Stomach (tissue), 9 donors: ENCODE data around the gene ZC3H7B. TPM values are rescaled to one million over a fixed set of nuclear protein-coding genes. Genes with fewer than 3 reads are reported as not detected.

Source experiments
- DNase-seq, 2 donors: peaks; one replicate each; pipeline versions ENCODE4 v3.0.0 to v3.0.0-alpha.2; 2013 to 2019
- H3K27ac ChIP-seq, 5 donors: fragments of 200-600 bp in 4 of 5; sonication (generic) in 4 of 5; one replicate each; pipeline ENCODE4 v1.5.1; 2013 to 2019; ENCODE audit warnings: mild to moderate bottlenecking in 1 of 5, moderate library complexity in 1 of 5
- H3K27me3 ChIP-seq, 3 donors: fragments of 200-600 bp; sonication (generic); one replicate each; pipeline ENCODE4 v1.5.1; 2017 to 2019; ENCODE audit warnings: mixed run types in 1 of 3
- H3K36me3 ChIP-seq, 4 donors: fragments of 200-600 bp; sonication (generic); 1 replicate in 3 of 4; 2 replicates in 1 of 4; pipeline ENCODE4 v1.5.1; 2016 to 2019
- H3K4me1 ChIP-seq, 4 donors: fragments of 200-600 bp; sonication (generic); one replicate each; pipeline ENCODE4 v1.5.1; 2016 to 2019
- H3K4me3 ChIP-seq, 4 donors: fragments of 200-600 bp; sonication (generic) in 3 of 4; one replicate each; pipeline ENCODE4 v1.5.1; 2016 to 2019; ENCODE audit warnings: mild to moderate bottlenecking in 1 of 4
- H3K9me3 ChIP-seq, 4 donors: fragments of 200-600 bp; sonication (generic); one replicate each; pipeline ENCODE4 v1.5.1; 2016 to 2019
- EP300 ChIP-seq: sonication (generic); formaldehyde crosslinking; IDR thresholded peaks from one replicate; pipeline ENCODE4 v1.6.1; 2017; ENCODE audit warnings: antibody characterized with exemption
- POLR2A ChIP-seq, 4 donors: fragments of 450-650 bp; IDR thresholded peaks; one replicate each; pipeline ENCODE4 v1.6.1; 2016; ENCODE audit warnings: antibody characterized with exemption in 4 of 4, control low read depth in 2 of 4, mild to moderate bottlenecking in 1 of 4, moderate library complexity in 1 of 4
- POLR2AphosphoS5 ChIP-seq, 3 donors: sonication (generic); formaldehyde crosslinking; IDR thresholded peaks; one replicate each; pipeline ENCODE4 v1.6.1; 2016; ENCODE audit warnings: antibody characterized with exemption in 3 of 3
- WGBS, 5 donors: extraction: QIAGEN DNeasy Blood & Tissue Kit in 3 of 5; methylation state at CpG; one replicate each; pipeline versions ENCODE4 v1.1.5 to v1.1.7; 2013 to 2018; 5-methylcytosine and 5-hydroxymethylcytosine counted together
- intact Hi-C: fragments of 100-400 bp; cut with DNase I; formaldehyde crosslinking; loops from one replicate; pipeline ENCODE4 v1.15.1; 2023; ENCODE audit warnings: low total_unique reads
- polyA plus RNA-seq, 3 donors: library from polyadenylated mRNA; stranded (reverse); fragments of 200-250 nt; gene quantifications; one replicate each; pipeline ENCODE4 v1.2.3, GENCODE V29; 2013
- total RNA-seq, 5 donors: library from RNA; depleted of rRNA; stranded (reverse); fragments of >200 nt; gene quantifications; one replicate each; pipeline versions ENCODE4 v1.1.0 to v1.2.3, GENCODE V29; 2014 to 2016
- TF ChIP-seq, protein P1 (sequence below), 7 experiments: fragments of 450-650 bp in 4 of 7; fragments of 200-600 bp in 3 of 7; sonication (generic) in 3 of 7; IDR thresholded peaks; one replicate each; pipeline ENCODE4 v1.5.1; 2016 to 2019; ENCODE audit warnings: antibody characterized with exemption in 7 of 7, control low read depth in 2 of 7, mild to moderate bottlenecking in 1 of 7
- donor health status: healthy with polysubstance abuse.
- donor health status: Bipolar disorder and iron deficiency.
- donor health status: healthy.

Gene ZC3H7B
- total and polyA plus RNA-seq, 8 donors = 4.7 to 40.1 (median 26.2) TPM

- TF ChIP-seq, protein P1, sequence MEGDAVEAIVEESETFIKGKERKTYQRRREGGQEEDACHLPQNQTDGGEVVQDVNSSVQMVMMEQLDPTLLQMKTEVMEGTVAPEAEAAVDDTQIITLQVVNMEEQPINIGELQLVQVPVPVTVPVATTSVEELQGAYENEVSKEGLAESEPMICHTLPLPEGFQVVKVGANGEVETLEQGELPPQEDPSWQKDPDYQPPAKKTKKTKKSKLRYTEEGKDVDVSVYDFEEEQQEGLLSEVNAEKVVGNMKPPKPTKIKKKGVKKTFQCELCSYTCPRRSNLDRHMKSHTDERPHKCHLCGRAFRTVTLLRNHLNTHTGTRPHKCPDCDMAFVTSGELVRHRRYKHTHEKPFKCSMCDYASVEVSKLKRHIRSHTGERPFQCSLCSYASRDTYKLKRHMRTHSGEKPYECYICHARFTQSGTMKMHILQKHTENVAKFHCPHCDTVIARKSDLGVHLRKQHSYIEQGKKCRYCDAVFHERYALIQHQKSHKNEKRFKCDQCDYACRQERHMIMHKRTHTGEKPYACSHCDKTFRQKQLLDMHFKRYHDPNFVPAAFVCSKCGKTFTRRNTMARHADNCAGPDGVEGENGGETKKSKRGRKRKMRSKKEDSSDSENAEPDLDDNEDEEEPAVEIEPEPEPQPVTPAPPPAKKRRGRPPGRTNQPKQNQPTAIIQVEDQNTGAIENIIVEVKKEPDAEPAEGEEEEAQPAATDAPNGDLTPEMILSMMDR (IDR thresholded peaks at IDR 0.05) = no peak
- TF ChIP-seq POLR2AphosphoS5 (IDR thresholded peaks at IDR 0.05) (no peak), POLR2A (IDR thresholded peaks at IDR 0.05) (no peak), EP300 (no peak)
- Histone ChIP-seq H3K27me3 (no peaks in the 10 kb centered on the region), H3K36me3 (peaks cover 73 to 100% (median 100%) of the 10 kb centered on the region in 4 donors), H3K9me3 (no peaks in the 10 kb centered on the region), H3K4me1 (peaks cover 0 to 5% (median 0%) of the 10 kb centered on the region in 4 donors), H3K4me3 (no peak overlapping the region), H3K27ac (no peak overlapping the region)
- DNase-seq = no peak
- intact Hi-C loops = no loop called here
- WGBS, 5 donors = 78 to 89% (median 87%) methylated on average over 3 of the region's 3 CpGs
These were observed 40.7 kb downstream of the ZC3H7B start for GRCh38 chr22:41341990-41342389.

- intact Hi-C loops = no loop called here
- no peaks in the 10 kb centered on the region for H3K27me3 ChIP-seq
- TF ChIP-seq POLR2A (IDR thresholded peaks at IDR 0.05) (no peak), POLR2AphosphoS5 (IDR thresholded peaks at IDR 0.05) (no peak), EP300 (no peak)
- TF ChIP-seq, protein P1 (IDR thresholded peaks at IDR 0.05) = no peak
- H3K9me3 ChIP-seq = no peaks in the 10 kb centered on the region
- WGBS, 5 donors = 88 to 95% (median 92%) methylated on average over 12 to 18 of the region's 18 CpGs
- no peak overlapping the region for H3K27ac ChIP-seq
- DNase-seq = no peak
- peaks cover 85 to 100% (median 100%) of the 10 kb centered on the region in 4 donors for H3K36me3 ChIP-seq
- peaks cover 0 to 5% (median 0%) of the 10 kb centered on the region in 4 donors for H3K4me1 ChIP-seq
- no peak overlapping the region for H3K4me3 ChIP-seq
These were observed 42.0 kb downstream of the ZC3H7B start for GRCh38 chr22:41343300-41343699.

DNA sequence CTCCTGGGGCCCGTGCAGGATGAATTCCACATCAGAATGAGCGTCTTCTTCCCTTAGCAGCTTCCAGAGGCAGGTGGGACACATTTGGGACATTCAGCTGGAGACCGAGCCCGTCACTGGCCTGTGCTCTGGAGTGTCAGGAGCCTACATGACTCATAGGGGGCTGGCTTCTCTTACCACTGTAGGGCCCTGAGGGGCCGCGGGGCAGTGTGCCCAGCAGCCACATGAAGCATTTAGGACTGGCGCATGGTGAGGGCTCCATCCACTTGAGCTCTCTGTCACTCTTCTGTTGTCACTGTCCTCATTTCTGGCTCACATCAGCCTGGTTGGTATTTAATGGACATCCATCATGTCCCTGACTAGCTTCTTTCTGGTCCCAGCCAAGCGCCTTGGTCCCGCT, 42.4 kb downstream of the ZC3H7B start:
- no peak for DNase-seq
- TF ChIP-seq POLR2A (IDR thresholded peaks at IDR 0.05) (no peak), EP300 (no peak), POLR2AphosphoS5 (IDR thresholded peaks at IDR 0.05) (no peak)
- TF ChIP-seq, protein P1 (IDR thresholded peaks at IDR 0.05) = no peak
- Histone ChIP-seq H3K4me1 (peaks cover 0 to 5% (median 0%) of the 10 kb centered on the region in 4 donors), H3K27ac (no peak overlapping the region), H3K27me3 (no peaks in the 10 kb centered on the region), H3K36me3 (peaks cover 88 to 100% (median 100%) of the 10 kb centered on the region in 4 donors), H3K4me3 (no peak overlapping the region), H3K9me3 (no peaks in the 10 kb centered on the region)
- WGBS, 5 donors = 92 to 100% (median 97%) methylated on average over 9 of the region's 9 CpGs
- intact Hi-C loops = no loop called here

DNA sequence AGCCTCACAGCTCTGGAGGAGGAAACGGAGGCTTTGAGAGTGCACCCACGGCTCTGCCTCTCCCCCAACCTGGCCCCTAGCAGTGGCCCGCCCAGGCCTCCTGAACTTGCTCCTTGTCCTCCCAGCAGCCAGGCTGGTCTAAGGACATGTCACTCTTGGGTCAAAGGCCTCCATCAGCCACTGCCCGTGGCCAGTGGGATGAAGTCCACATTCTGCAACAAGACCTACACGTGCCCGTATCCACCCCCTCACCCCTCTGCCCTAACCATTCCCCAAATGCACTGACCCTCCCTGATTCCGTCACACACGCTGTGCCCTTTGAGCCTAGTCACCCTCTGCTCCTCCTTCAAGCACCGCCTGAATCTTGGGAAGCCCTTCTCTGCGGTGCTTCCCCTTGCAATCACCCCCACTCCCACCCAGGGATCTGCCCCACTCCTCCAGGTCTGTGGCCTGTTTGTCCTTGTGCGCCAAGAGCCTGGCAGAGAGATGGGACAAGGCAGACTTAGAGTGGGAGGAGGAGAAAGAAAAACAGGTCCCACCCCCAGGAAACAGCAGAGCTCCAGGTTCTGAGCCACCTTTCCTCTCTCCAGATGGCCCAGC, 43.0 kb downstream of the ZC3H7B start:
- Histone ChIP-seq H3K27ac (no peak overlapping the region), H3K4me3 (no peak overlapping the region), H3K4me1 (peaks cover 0 to 5% (median 0%) of the 10 kb centered on the region in 4 donors), H3K27me3 (no peaks in the 10 kb centered on the region), H3K9me3 (no peaks in the 10 kb centered on the region), H3K36me3 (peaks cover 88 to 100% (median 100%) of the 10 kb centered on the region in 4 donors)
- TF ChIP-seq POLR2AphosphoS5 (IDR thresholded peaks at IDR 0.05) (no peak), EP300 (no peak), POLR2A (IDR thresholded peaks at IDR 0.05) (no peak)
- TF ChIP-seq, protein P1 (IDR thresholded peaks at IDR 0.05) = no peak
- WGBS, 5 donors = 81 to 91% (median 85%) methylated on average over 11 of the region's 11 CpGs
- intact Hi-C loops = no loop called here
- no peak for DNase-seq
